Stimulated activated memory B cell treated with anti-CD40 and anti-IgM and Interleukin-4, amounts not matched to agents 10 μg/mL and 1 μg/mL and 100 μg/mL, for 72 hours (primary cell): ENCODE measurements around the gene SUMF1.
"Not testable (repeated sequence)": the region's sequence is repeated elsewhere in the genome, so short reads cannot be mapped to it uniquely, and the experiment has no call there.

Experiments used
- ATAC-seq: fragments of 150-1000 bp; cut with Tn5 transposase; 2 replicates; pipeline ENCODE4 v1.10.0; 2021
- H3K27ac Mint-ChIP-seq: one replicate; pipeline ENCODE4 v1.8.0; 2022; ENCODE audit warnings: mild to moderate bottlenecking, mixed read lengths
- H3K27me3 Mint-ChIP-seq: one replicate; pipeline ENCODE4 v1.8.0; 2022; ENCODE audit warnings: mixed read lengths
- H3K36me3 Mint-ChIP-seq: one replicate; pipeline ENCODE4 v1.8.0; 2022; ENCODE audit warnings: mixed read lengths
- H3K4me1 Mint-ChIP-seq: one replicate; pipeline ENCODE4 v1.8.0; 2022; ENCODE audit warnings: mixed read lengths
- H3K4me3 Mint-ChIP-seq: one replicate; pipeline ENCODE4 v1.8.0; 2022; ENCODE audit warnings: mild to moderate bottlenecking, moderate library complexity, mixed read lengths
- H3K9me3 Mint-ChIP-seq: one replicate; pipeline ENCODE4 v1.8.0; 2022; ENCODE audit warnings: mixed read lengths

The SUMF1 gene

GRCh38 chr3:4456780-4457179 lies 10.3 kb downstream of the SUMF1 start:
- not testable (repeated sequence) for H3K27ac Mint-ChIP-seq, H3K4me3 Mint-ChIP-seq, H3K36me3 Mint-ChIP-seq, H3K4me1 Mint-ChIP-seq, H3K27me3 Mint-ChIP-seq, ATAC-seq, H3K9me3 Mint-ChIP-seq

- Mint-ChIP-seq H3K4me1 (no peaks in the 10 kb centered on the region), H3K36me3 (peaks cover 23% of the 10 kb centered on the region), H3K27me3 (no peaks in the 10 kb centered on the region), H3K9me3 (no peaks in the 10 kb centered on the region), H3K27ac (peak overlapping the region; percentile 16), H3K4me3 (no peak overlapping the region)
- no peak for ATAC-seq
These were observed 12.9 kb downstream of the SUMF1 start for GRCh38 chr3:4454142-4454541.

- H3K27ac Mint-ChIP-seq, result no peak overlapping the region
These were observed 17.8 kb downstream of the SUMF1 start for GRCh38 chr3:4449043-4449805.

GRCh38 chr3:4448187-4448586 lies 18.9 kb downstream of the SUMF1 start:
- Mint-ChIP-seq H3K36me3 (peaks cover 75% of the 10 kb centered on the region), H3K4me3 (no peak overlapping the region), H3K9me3 (no peaks in the 10 kb centered on the region), H3K4me1 (no peaks in the 10 kb centered on the region), H3K27me3 (no peaks in the 10 kb centered on the region), H3K27ac (no peak overlapping the region)
- ATAC-seq, result no peak

More at GRCh38 chr3:4449043-4449805, 17.8 kb downstream of the SUMF1 start:
- H3K9me3 Mint-ChIP-seq, result no peaks in the 10 kb centered on the region
- H3K36me3 Mint-ChIP-seq, result peaks cover 64% of the 10 kb centered on the region
- ATAC-seq, result no peak
- no peaks in the 10 kb centered on the region for H3K27me3 Mint-ChIP-seq
- H3K4me1 Mint-ChIP-seq, result no peaks in the 10 kb centered on the region
- H3K4me3 Mint-ChIP-seq, result no peak overlapping the region

- Mint-ChIP-seq H3K27ac (no peak overlapping the region), H3K36me3 (peaks cover 76% of the 10 kb centered on the region), H3K9me3 (no peaks in the 10 kb centered on the region), H3K4me1 (no peaks in the 10 kb centered on the region), H3K4me3 (no peak overlapping the region), H3K27me3 (no peaks in the 10 kb centered on the region)
- ATAC-seq, result no peak
These were observed 19.6 kb downstream of the SUMF1 start for GRCh38 chr3:4447295-4447999.

- Mint-ChIP-seq H3K36me3 (peaks cover 68% of the 10 kb centered on the region), H3K4me3 (no peak overlapping the region), H3K9me3 (no peaks in the 10 kb centered on the region), H3K27ac (no peak overlapping the region), H3K27me3 (no peaks in the 10 kb centered on the region), H3K4me1 (no peaks in the 10 kb centered on the region)
- no peak for ATAC-seq
These were observed 26.1 kb downstream of the SUMF1 start for GRCh38 chr3:4440951-4441350.

- no peak overlapping the region for H3K27ac Mint-ChIP-seq
- no peaks in the 10 kb centered on the region for H3K9me3 Mint-ChIP-seq
- no peak overlapping the region for H3K4me3 Mint-ChIP-seq
- H3K36me3 Mint-ChIP-seq, result peaks cover 59% of the 10 kb centered on the region
- H3K4me1 Mint-ChIP-seq, result no peaks in the 10 kb centered on the region
- ATAC-seq, result no peak
- H3K27me3 Mint-ChIP-seq, result no peaks in the 10 kb centered on the region
These were observed 28.8 kb downstream of the SUMF1 start for GRCh38 chr3:4438296-4438695.

GRCh38 chr3:4432259-4432658 lies 34.8 kb downstream of the SUMF1 start:
- Mint-ChIP-seq H3K4me3 (no peak overlapping the region), H3K27me3 (no peaks in the 10 kb centered on the region), H3K9me3 (peaks cover 11% of the 10 kb centered on the region), H3K27ac (no peak overlapping the region), H3K4me1 (peaks cover 13% of the 10 kb centered on the region), H3K36me3 (peaks cover 56% of the 10 kb centered on the region)
- ATAC-seq, result no peak

GRCh38 chr3:4429648-4430350 lies 37.3 kb downstream of the SUMF1 start:
- Mint-ChIP-seq H3K4me3 (no peak overlapping the region), H3K27me3 (no peaks in the 10 kb centered on the region)

GRCh38 chr3:4426782-4427344 lies 40.2 kb downstream of the SUMF1 start:
- peak overlapping the region; percentile 79 for H3K27ac Mint-ChIP-seq
- peaks cover 44% of the 10 kb centered on the region for H3K36me3 Mint-ChIP-seq
- ATAC-seq, result peak; percentile 80
- no peak overlapping the region for H3K4me3 Mint-ChIP-seq
- H3K27me3 Mint-ChIP-seq, result no peaks in the 10 kb centered on the region
- peaks cover 35% of the 10 kb centered on the region for H3K4me1 Mint-ChIP-seq
- H3K9me3 Mint-ChIP-seq, result peaks cover 10% of the 10 kb centered on the region

More at GRCh38 chr3:4429648-4430350, 37.3 kb downstream of the SUMF1 start:
- Mint-ChIP-seq H3K9me3 (peaks cover 16% of the 10 kb centered on the region), H3K4me1 (peaks cover 35% of the 10 kb centered on the region), H3K27ac (no peak overlapping the region), H3K36me3 (peaks cover 47% of the 10 kb centered on the region)
- no peak for ATAC-seq

- Mint-ChIP-seq H3K4me1 (peaks cover 38% of the 10 kb centered on the region), H3K9me3 (peaks cover 7% of the 10 kb centered on the region), H3K36me3 (peaks cover 38% of the 10 kb centered on the region), H3K4me3 (no peak overlapping the region), H3K27me3 (no peaks in the 10 kb centered on the region), H3K27ac (peak overlapping the region; percentile 79)
- ATAC-seq, result no peak
These were observed 40.7 kb downstream of the SUMF1 start for GRCh38 chr3:4426261-4426781.

- Mint-ChIP-seq H3K36me3 (peaks cover 32% of the 10 kb centered on the region), H3K4me3 (no peak overlapping the region), H3K4me1 (peaks cover 33% of the 10 kb centered on the region), H3K27me3 (no peaks in the 10 kb centered on the region), H3K27ac (peak overlapping the region; percentile 79), H3K9me3 (peaks cover 7% of the 10 kb centered on the region)
- peak; percentile 25 for ATAC-seq
These were observed 41.4 kb downstream of the SUMF1 start for GRCh38 chr3:4425707-4426106.

- Mint-ChIP-seq H3K4me3 (no peak overlapping the region), H3K9me3 (peaks cover 5% of the 10 kb centered on the region), H3K4me1 (peaks cover 29% of the 10 kb centered on the region), H3K36me3 (peaks cover 27% of the 10 kb centered on the region), H3K27me3 (no peaks in the 10 kb centered on the region), H3K27ac (peak overlapping the region; percentile 79)
- ATAC-seq, result no peak
These were observed 42.0 kb downstream of the SUMF1 start for GRCh38 chr3:4425055-4425454.

GRCh38 chr3:4421121-4421520 lies 45.9 kb downstream of the SUMF1 start:
- peak overlapping the region; percentile 64 for H3K27ac Mint-ChIP-seq
- H3K27me3 Mint-ChIP-seq, result no peaks in the 10 kb centered on the region
- ATAC-seq, result peak; percentile 83
- peaks cover 5% of the 10 kb centered on the region for H3K9me3 Mint-ChIP-seq
- no peak overlapping the region for H3K4me3 Mint-ChIP-seq
- H3K36me3 Mint-ChIP-seq, result peaks cover 46% of the 10 kb centered on the region
- peaks cover 15% of the 10 kb centered on the region for H3K4me1 Mint-ChIP-seq

GRCh38 chr3:4419920-4420319 lies 47.1 kb downstream of the SUMF1 start:
- ATAC-seq, result no peak
- no peak overlapping the region for H3K4me3 Mint-ChIP-seq
- no peaks in the 10 kb centered on the region for H3K27me3 Mint-ChIP-seq
- peaks cover 38% of the 10 kb centered on the region for H3K36me3 Mint-ChIP-seq
- H3K27ac Mint-ChIP-seq, result no peak overlapping the region
- no peaks in the 10 kb centered on the region for H3K9me3 Mint-ChIP-seq
- peaks cover 5% of the 10 kb centered on the region for H3K4me1 Mint-ChIP-seq
